Fibroblast of peridontal ligament (primary cell): ENCODE results near the gene ZNF33A.
"Not testable (repeated sequence)": the region's sequence is repeated elsewhere in the genome, so short reads cannot be mapped to it uniquely, and the experiment has no call there.

Experiments
- DNase-seq: peaks from one replicate; pipeline ENCODE4 v3.0.0-alpha.2; 2010; ENCODE audit errors: extremely low read depth

Gene ZNF33A

DNA sequence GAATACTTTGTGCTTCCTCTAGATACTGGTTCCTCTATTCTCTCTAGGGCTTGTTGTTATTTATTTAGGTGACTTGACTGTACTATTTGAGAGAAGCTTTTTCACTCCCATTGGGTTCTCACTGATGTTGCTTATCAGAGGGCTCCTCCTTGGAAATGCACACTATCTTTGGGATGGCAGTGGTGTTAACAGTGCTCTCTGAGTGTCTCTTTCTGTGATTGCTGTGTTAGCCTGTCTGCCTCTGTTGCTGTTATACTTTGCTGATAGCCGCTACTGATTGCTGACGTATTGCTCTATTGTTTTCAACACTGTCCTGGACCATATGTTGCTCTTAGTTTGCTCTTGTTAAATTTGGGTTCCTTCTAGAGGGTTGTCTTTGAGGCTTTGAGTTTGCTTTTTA is 34.7 kb downstream of the ZNF33A start:
- DNase-seq = no peak

DNA sequence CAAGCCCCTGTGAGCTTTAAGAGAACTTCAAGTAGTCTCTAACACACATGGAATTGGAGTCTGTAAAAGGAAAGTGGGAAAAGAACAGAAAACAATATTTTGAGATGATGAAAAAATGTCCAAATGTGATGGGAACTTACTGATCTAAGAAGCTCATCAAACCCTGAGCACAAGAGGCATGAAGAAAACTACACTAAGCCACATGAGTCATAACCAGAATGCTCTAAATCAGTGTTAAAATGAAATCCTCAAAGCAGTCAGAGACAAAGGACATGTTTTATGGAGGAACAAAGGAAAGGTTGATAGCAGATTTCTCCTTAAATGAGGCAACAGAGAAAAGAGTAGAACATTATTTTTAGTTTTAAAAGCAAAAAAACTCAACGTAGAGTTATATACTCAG is 37.2 kb downstream of the ZNF33A start:
- DNase-seq = peak; percentile 4

DNA sequence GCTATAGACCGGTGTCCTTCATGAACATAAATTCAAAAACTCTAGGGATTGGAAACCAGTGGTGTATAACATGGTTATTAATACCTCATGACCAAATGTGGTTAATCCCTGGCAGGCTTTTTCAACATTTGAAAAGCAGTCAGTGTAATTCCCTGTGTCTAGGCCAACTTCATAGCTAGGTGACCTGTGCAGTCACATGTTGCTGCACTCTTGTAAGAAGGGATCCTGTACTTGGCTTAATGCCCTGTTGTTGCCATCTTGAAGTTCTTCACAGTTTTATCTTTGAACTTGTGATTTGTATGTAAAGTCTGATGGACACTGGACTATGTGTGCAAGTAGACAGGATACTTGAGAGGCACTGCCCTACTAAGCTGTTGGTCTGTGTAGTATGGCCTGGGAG is 39.7 kb downstream of the ZNF33A start:
- DNase-seq = no peak

DNA sequence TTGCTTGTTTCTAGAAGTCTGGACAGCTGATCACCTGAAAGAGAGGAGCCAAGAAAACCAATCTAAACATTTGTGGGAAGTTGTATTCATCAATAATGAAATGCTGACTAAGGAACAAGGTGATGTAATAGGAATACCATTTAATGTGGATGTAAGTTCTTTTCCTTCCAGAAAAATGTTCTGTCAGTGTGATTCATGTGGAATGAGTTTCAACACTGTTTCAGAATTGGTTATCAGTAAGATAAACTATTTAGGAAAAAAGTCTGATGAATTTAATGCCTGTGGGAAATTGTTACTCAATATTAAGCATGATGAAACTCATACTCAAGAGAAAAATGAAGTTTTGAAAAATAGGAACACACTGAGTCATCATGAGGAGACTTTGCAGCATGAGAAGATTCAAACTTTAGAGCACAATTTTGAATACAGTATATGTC is 43.9 kb downstream of the ZNF33A start:
- peak; percentile 86 for DNase-seq

DNA sequence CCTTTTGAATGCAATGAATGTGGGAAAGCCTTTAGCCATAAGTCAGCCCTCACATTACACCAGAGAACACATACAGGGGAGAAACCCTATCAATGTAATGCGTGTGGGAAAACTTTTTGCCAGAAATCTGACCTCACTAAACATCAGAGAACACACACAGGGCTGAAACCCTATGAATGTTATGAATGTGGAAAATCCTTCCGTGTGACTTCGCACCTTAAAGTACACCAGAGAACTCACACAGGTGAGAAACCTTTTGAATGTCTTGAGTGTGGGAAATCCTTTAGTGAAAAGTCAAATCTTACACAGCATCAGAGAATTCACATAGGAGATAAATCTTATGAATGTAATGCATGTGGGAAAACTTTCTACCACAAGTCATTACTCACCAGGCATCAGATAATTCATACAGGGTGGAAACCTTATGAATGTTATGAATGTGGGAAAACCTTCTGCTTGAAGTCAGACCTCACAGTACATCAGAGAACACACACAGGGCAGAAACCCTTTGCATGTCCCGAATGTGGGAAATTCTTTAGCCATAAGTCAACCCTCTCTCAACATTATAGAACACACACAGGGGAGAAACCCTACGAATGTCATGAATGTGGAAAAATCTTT is 44.9 kb downstream of the ZNF33A start:
- not testable (repeated sequence) for DNase-seq

DNA sequence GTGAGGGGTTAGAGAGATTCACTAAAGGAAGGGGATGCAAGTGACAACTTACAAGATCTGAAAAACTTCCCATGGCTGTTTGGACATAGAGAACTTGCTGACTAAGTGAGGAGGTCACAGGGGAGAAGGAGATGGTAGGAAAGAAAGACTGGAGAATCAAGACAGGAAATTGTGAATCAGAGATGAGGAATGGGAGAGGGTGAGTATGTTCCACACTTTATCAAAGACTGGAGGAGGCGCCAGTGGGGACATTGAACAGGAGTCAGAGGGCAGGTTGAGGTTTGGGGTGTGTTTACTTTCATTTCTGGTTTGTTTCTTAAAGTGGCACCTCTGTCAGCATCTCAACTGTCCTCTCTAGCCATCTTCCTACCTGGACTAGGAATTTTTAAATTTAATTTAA is 59.2 kb downstream of the ZNF33A start:
- peak; percentile 53 for DNase-seq

DNA sequence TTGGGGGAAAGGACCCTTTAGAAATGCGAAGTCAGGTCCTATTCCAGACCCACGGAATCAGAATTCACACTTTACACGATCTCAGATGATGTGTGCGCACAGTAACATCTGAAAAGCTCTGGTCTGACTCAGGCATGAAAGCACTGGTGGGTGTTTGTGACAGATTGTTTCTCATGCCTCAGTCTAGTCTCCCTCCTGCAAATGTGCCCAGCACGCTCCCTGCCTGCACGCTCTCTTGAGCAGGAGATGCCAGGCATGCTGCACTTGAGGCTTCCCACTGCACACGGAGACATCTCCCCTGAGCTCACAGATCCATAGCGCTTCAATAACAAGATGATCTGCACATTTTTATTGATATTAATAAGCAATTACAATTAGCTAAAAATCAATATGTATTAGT is 60.0 kb downstream of the ZNF33A start:
- no peak for DNase-seq

DNA sequence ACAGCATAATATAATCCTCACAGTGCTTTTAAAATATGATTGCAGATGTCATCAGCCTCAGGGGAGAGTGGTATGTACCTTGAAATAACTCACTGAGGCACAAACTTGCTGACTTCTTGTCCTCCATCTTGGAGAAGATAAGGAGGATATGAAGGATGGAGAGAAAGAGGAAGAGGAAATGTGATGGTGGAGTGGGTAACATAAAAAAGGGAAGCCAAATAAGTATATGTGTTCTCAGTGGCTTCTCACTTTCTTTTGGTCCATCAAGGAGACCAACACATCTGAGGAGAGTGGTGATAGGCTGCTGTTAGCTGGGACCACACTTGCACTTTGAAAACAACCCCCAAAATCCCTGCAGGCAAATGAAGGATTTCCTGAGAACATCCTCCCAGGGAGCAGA is 62.1 kb downstream of the ZNF33A start:
- DNase-seq = no peak

DNA sequence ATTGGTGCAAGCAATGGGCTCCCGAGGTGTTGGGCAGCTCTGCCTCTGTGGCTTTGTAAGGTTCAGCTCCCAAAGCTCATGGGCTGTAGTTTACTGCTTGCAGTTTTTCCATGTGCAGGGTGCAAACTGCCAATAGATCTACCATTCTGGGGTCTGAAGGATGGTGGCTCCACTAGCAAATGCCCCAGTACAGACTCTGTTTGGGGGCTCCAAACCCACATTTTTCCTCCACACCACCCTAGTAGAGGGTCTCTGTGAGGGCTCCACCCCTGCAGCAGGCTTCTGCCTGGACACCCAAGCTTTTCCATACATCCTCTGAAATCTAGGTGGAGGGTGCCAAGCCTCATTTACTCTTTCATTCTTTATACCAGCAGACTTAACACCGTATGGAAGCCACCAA is 66.2 kb downstream of the ZNF33A start:
- DNase-seq = no peak

DNA sequence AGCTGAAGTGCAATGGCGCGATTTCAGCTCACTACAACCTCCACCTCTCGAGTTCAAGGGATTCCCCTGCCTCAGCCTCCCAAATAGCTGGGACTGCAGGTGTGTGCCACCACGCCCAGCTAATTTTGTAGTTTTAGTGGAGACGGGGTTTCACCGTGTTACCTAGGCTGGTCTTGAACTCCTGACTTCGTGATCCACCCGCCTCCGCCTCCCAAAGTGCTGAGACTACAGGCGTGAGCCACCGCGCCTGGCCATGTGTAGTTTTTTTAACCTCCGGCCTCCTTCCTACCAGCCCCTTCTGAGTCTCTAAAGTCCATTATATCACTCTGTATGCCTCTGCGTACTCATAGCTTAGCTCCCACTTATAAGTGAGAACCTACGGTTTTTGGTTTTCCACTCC is 82.8 kb downstream of the ZNF33A start:
- not testable (repeated sequence) for DNase-seq

DNA sequence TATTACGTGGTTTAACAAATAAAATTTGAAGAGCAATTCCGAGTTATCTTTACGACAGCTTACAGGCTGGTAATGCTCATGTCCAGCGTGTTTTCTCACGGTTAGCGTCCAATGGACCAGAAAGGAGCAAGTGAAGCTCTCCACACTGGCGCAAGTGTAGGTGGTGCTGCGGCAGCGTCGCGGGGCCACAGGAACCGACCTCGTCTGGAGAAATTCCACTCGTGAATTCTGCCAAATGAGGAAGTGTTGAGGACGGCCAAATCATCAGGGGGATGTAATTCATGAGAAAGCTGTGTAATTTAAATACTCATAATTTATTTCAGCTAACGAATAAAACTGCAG is 83.3 kb downstream of the ZNF33A start:
- no peak for DNase-seq

DNA sequence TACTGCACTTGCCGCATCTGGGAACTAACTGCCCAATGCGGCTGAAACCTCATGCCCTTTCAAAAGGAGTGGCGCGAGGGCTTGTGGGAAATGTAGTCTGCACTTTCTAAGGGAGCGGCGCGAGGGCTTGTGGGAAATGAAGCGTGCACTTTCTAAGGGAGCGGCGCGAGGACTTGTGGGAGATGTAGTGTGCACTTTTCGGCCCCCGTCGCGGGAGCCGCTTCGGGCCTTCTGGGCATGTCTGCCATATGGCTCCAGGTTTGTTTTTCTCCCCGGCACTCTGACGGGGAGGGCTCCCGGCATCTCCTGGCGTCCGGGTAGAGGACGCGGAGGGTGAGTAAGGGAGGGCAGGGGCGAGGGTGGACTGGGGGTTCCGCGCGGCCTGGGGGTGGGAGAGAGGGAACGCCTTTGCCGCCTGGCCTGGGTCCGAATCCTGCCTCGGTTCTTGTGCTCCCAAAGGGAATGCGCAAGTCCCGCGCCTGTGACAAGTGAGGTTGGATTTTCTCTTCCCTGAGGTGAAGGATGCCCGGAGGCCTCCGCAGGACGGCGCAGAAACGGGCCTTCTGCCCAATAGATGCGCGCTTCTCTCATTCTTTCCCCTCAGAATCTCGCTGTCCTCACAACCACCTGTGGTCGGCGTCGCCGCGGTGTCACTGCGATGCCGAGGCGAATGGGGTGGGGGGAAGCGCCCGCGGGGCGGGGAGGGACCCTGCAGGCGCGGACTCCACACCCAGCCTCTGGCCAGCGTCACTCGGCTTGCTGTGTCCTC is 83.9 kb downstream of the ZNF33A start, which contains the start of gene ZNF37A:
TSS of gene ZNF37A (plus strand) at position 180 of the 769 bp plus-strand sequence. CDS start 2,281 bp downstream, outside the sequence.
- DNase-seq = peak; percentile 95

DNA sequence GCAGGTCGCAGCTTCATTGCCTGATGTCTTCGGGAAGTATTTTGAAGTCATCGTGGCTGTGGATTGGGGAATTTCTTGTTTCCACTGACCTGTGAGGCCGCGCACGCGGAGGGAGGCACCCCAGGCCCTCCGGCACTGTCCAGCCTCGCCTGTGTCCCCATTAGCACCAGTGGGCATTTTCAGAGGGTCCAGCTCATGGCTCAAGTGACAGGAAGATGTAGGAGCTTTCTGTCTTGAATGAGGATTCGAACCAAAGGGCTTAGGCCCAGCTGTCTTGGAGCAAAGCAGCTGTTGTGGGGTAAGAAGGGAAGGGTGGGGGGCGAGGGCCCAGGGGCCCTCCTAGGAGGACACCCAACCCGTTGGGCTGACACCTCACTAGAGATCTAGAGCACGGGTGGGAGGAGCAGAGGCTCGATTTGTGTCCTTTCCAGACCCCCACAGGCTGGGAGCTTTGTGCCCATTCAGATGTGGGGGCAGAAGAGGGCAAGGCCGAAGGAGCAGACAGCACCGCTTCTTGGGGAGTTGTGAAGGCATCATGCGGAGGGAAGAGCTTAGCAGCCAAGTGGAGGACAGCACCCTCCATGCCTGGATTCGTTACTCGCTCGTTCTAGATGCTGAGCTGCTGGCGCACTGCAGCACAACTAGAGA is 84.6 kb downstream of the ZNF33A start:
- DNase-seq = peak; percentile 17

DNA sequence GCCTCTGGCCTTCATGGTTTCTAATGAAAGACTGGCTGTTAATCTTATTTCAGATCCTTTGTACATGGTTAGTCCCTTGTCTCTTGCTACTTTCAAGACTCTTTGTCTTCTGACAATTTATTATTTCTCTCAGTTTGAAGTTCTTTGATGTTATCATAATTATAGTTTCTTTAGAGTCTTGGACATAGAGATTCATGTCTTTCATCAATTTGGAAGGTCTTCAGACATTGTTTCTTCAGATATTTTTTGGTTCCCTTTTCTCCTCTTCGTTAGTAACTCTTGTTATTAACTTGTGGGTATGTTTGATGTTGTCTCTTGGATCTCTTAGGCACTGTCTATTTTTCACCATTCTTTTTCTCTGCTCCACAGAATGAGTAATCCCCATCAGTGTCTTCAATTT is 92.4 kb downstream of the ZNF33A start:
- DNase-seq = no peak

DNA sequence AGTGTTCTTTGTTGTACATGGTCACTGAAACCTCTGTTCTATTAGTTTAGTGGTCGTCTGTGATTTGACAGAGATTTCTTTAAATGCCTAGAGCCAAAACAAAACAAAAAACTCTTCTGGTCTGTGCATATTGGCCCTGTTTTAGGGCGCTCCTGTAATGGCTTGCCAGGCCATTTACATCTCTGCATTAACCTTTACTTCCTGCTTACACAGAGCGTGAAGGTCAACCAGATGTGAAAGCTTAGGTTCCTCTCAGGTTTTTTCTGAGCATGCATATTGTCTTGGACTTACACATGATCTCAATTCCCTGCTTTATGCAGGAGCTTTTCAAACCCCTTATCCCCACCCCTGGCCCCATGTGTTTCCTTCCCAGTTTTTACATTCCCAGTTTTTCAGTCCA is 93.3 kb downstream of the ZNF33A start:
- no peak for DNase-seq

DNA sequence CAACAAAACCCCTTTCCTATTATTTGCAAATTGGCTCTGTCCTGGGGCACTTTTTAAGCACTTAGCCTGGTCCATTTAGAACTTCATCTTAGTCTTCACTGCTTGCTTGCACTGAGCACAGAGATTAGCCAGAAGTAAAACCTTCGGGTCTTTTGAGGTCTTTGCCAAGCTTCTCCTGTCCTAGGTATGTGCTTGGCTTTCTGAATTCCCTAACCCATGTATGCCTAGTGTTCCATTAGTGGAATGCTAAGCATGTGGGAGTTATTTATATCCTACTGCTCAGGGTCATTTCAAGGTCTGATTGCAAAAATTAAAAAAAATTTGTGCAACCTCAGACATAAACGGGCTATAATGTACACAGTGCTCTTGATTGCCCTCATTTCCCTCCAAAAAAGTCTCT is 101.7 kb downstream of the ZNF33A start:
- DNase-seq = no peak
